Ectodermal cell (in vitro differentiated cells): ENCODE data around the gene LSG1.

ENCODE experiments used
- H3K27ac ChIP-seq: 2 replicates; pipeline ENCODE4 v1.7.0; 2013; ENCODE audit warnings: mild to moderate bottlenecking, low read depth, low read length; ENCODE audit not compliant: insufficient read depth, poor library complexity, severe bottlenecking
- H3K27me3 ChIP-seq: 2 replicates; pipeline ENCODE4 v1.7.0; 2013; ENCODE audit warnings: mild to moderate bottlenecking, low read length; ENCODE audit not compliant: insufficient read depth, control insufficient read depth, poor library complexity, severe bottlenecking
- H3K36me3 ChIP-seq: one replicate; pipeline ENCODE4 v1.7.0; 2013; ENCODE audit warnings: low read length; ENCODE audit not compliant: control insufficient read depth, insufficient read depth
- H3K4me1 ChIP-seq: one replicate; pipeline ENCODE4 v1.7.0; 2013; ENCODE audit warnings: low read length; ENCODE audit not compliant: control insufficient read depth, insufficient read depth
- H3K4me3 ChIP-seq: 2 replicates; pipeline ENCODE4 v1.7.0; 2013; ENCODE audit warnings: low read depth, low read length, control low read depth; ENCODE audit not compliant: insufficient read depth
- H3K9me3 ChIP-seq: 2 replicates; pipeline ENCODE4 v1.7.0; 2013; ENCODE audit warnings: mild to moderate bottlenecking, low read length, moderate library complexity; ENCODE audit not compliant: control insufficient read depth
- WGBS, 2 experiments: methylation state at CpG; one replicate each; pipeline ENCODE4 v1.1.7; 2013; ENCODE audit warnings: missing lambda C conversion rate in 2 of 2; 5-methylcytosine and 5-hydroxymethylcytosine counted together

The LSG1 gene

DNA sequence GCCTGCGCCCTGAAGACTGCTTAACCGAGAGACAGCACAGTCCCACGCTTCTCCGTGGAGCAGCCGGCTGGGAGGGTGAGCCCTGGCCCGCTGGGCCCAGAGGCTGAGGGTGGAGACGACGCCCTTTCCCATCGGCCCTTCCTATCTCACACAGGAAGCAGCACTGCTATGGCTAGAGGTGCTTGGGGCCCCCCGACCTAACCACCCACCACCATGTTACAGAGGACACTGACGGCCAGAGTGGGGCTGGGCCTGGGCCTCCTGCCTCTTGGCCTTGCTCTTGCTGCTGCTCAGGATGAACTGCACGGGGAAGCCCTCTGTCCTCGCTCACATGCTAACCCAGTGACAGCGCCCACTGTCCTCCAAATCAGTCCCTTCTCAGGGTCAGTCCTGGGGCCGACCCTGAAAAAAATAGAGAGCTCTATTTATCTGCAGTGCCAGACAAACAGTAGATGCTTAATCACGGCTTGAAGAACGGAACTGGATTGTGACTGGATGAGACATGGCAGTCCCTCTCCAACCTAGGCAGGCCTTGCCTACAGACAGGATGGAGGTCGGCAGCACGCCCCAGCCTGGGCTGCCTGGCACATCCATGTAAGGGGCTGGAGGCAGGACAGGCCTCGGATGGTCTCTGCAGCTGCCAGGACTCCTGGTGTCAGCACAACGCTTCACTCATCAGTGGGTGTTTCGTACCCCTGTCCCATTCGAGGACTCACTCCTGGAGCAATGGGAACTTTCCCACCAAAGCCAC, 53.0 kb downstream of the LSG1 start:
- WGBS, 2 experiments, result 88 to 89% methylated on average over 23 of the region's 23 CpGs
- Histone ChIP-seq H3K36me3 (no peaks in the 10 kb centered on the region), H3K9me3 (no peaks in the 10 kb centered on the region), H3K4me1 (no peaks in the 10 kb centered on the region), H3K4me3 (no peak overlapping the region), H3K27me3 (no peaks in the 10 kb centered on the region), H3K27ac (no peak overlapping the region)

- no peaks in the 10 kb centered on the region for H3K9me3 ChIP-seq
- no peaks in the 10 kb centered on the region for H3K4me1 ChIP-seq
- no peaks in the 10 kb centered on the region for H3K36me3 ChIP-seq
- no peak overlapping the region for H3K4me3 ChIP-seq
- WGBS, 2 experiments, result 94 to 95% methylated on average over 9 of the region's 9 CpGs
- no peak overlapping the region for H3K27ac ChIP-seq
- no peaks in the 10 kb centered on the region for H3K27me3 ChIP-seq
These were observed 54.2 kb downstream of the LSG1 start for GRCh38 chr3:194617827-194618226.

DNA sequence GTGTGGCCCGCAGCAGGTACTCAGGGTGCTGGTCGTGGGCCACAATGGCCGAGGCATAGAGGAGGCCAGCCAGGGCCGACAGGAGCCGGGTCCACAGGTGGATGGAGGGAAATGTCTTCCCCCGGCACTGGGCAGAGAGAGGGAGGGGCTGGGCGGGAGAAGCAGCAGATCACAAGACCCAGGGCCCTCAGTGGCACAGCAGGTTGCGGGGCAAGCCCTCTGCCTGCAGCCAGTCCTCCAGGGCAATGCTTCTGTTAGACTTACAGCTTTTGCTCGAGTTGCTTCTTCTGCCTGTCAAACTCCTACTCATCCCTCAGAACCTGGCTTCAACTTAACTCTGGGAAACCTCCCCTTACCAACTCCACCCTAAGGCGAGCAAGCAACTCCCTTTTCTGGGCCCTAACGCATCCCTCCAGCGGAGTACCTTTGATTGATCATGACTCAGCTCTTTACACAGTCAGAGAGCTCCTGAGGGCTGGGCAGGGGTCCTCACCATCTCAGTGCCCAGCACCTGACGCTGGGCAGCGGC, 54.8 kb downstream of the LSG1 start:
- Histone ChIP-seq H3K9me3 (no peaks in the 10 kb centered on the region), H3K4me1 (no peaks in the 10 kb centered on the region), H3K27me3 (no peaks in the 10 kb centered on the region), H3K4me3 (no peak overlapping the region), H3K36me3 (no peaks in the 10 kb centered on the region), H3K27ac (no peak overlapping the region)
- 83% methylated on average over 14 of the region's 14 CpGs for WGBS, 2 experiments

GRCh38 chr3:194615226-194615625, 56.8 kb downstream of the LSG1 start:
- no peaks in the 10 kb centered on the region for H3K9me3 ChIP-seq
- 92 to 93% methylated on average over 11 of the region's 11 CpGs for WGBS, 2 experiments
- H3K27me3 ChIP-seq, result no peaks in the 10 kb centered on the region
- H3K27ac ChIP-seq, result no peak overlapping the region
- no peaks in the 10 kb centered on the region for H3K36me3 ChIP-seq
- no peaks in the 10 kb centered on the region for H3K4me1 ChIP-seq
- H3K4me3 ChIP-seq, result no peak overlapping the region

GRCh38 chr3:194612221-194612620, 59.8 kb downstream of the LSG1 start:
- no peaks in the 10 kb centered on the region for H3K36me3 ChIP-seq
- H3K4me3 ChIP-seq, result no peak overlapping the region
- WGBS, 2 experiments, result 89 to 90% methylated on average over 7 to 8 of the region's 8 CpGs
- no peaks in the 10 kb centered on the region for H3K9me3 ChIP-seq
- no peaks in the 10 kb centered on the region for H3K27me3 ChIP-seq
- H3K27ac ChIP-seq, result no peak overlapping the region
- H3K4me1 ChIP-seq, result no peaks in the 10 kb centered on the region

DNA sequence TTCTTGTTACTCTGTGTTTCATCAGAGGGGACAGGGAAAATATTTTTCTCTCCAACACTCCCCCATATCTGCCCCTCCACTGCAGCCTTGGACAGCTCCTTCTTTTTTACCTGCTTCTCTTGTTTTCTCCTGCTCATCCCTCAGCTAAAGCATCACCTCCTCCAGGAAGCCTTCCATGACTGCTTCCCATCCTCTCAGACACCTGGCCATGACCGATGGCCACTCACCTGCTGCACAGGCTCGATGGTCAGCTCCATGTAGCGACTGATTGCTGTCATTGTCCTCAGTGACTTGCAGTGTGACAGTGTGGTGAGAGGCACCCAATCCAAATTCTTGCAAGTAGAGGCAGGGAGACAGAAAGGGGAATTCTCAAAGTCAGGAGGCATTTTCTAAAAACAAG, 61.3 kb downstream of the LSG1 start:
- Histone ChIP-seq H3K4me3 (no peak overlapping the region), H3K4me1 (no peaks in the 10 kb centered on the region)
- WGBS, 2 experiments, result 92% methylated on average over 3 of the region's 3 CpGs

DNA sequence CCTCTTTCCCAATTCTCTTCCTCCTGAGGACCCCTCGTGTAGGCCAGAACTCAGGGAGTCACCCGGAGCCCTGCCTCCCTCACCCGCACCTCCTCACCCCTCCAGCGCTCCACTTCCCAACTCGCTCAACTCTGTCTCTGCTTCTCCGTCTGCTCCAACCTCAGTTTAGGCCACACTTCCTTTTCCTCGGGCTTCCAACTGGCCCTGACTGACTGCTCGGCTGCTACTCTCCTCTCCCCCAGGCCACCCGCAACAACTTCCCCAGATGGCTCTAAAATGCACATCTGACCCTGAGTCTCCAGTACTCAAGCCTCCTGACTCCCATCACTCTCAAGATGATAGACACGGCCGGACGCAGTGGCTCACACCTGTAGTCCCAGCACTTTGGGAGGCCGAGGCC, 62.4 kb downstream of the LSG1 start:
- no peak overlapping the region for H3K4me3 ChIP-seq
- no peak overlapping the region for H3K27ac ChIP-seq
- H3K4me1 ChIP-seq, result no peaks in the 10 kb centered on the region
- no peaks in the 10 kb centered on the region for H3K27me3 ChIP-seq
- WGBS, 2 experiments, result 92 to 95% methylated on average over 13 of the region's 13 CpGs
- no peaks in the 10 kb centered on the region for H3K9me3 ChIP-seq
- no peaks in the 10 kb centered on the region for H3K36me3 ChIP-seq

More for the DNA sequence above, 61.3 kb downstream of the LSG1 start:
- H3K27ac ChIP-seq, result no peak overlapping the region
- no peaks in the 10 kb centered on the region for H3K27me3 ChIP-seq
- H3K36me3 ChIP-seq, result no peaks in the 10 kb centered on the region
- H3K9me3 ChIP-seq, result no peaks in the 10 kb centered on the region

DNA sequence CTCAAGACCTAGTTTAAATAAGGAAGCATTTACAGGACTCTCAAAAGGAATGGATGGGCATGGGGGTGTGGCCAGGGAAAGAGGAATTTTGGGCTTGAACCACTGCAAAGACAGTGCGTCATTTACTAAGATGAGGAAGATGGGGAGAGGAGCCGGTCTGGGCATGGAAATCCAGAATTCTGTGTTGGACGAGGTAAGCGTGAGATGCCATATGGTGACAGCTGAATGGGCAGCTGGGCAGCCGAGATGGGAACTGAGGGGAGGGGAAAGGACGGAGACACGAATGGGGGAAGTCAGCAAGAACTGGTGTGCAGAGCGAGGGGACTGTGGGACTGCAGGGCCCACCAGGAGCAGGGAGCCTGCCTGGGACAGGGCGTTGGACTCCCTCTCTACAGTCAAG, 63.0 kb downstream of the LSG1 start:
- Histone ChIP-seq H3K27ac (no peak overlapping the region), H3K27me3 (no peaks in the 10 kb centered on the region), H3K9me3 (no peaks in the 10 kb centered on the region), H3K36me3 (no peaks in the 10 kb centered on the region), H3K4me3 (no peak overlapping the region), H3K4me1 (no peaks in the 10 kb centered on the region)
- WGBS, 2 experiments, result 93% methylated on average over 9 of the region's 9 CpGs

DNA sequence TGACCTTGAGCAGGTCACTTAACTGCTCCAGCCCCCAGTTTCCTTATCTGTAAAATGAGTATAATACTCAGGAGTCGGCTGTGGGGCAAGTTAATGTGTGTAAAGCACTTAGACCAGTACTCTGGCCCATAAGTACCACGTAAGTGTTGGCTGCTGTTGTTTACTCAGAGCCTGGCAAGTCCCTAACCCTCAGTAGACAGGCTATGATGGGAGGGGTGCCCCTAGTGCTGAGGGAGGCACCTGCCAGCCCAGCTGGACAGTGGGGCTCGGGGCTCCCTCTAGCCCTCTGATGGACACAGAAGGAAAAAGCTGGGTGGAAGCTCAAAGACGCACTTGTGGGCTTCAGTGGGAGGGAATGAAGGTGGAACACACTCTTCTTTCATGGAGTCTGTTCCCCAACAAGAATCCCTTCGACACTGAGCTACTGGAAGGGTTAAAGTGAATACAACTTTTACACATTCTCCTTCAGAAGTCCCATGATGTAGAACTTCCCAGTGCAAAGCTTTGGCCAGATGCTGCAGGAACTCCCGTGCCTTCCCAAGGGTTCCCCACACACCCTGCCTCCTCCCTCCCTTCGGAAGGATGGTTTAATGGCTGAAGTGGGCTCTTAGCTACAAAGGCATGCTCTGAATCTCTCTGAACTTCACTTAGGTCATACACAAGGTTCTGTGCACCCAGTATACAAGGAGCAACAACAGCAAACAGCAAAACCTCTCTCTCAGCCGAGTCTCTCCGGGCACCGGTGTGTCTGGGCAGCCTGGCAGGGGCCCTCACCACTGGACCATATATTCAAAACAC, 64.2 kb downstream of the LSG1 start:
- Histone ChIP-seq H3K9me3 (no peaks in the 10 kb centered on the region), H3K27ac (no peak overlapping the region), H3K27me3 (no peaks in the 10 kb centered on the region), H3K4me3 (no peak overlapping the region), H3K36me3 (no peaks in the 10 kb centered on the region), H3K4me1 (no peaks in the 10 kb centered on the region)
- WGBS, 2 experiments, result 93 to 95% methylated on average over 10 of the region's 10 CpGs

GRCh38 chr3:194606941-194607340, 65.0 kb downstream of the LSG1 start:
- H3K36me3 ChIP-seq, result no peaks in the 10 kb centered on the region
- no peaks in the 10 kb centered on the region for H3K27me3 ChIP-seq
- 84 to 88% methylated on average over 3 of the region's 3 CpGs for WGBS, 2 experiments
- no peak overlapping the region for H3K4me3 ChIP-seq
- H3K27ac ChIP-seq, result no peak overlapping the region
- H3K4me1 ChIP-seq, result no peaks in the 10 kb centered on the region
- H3K9me3 ChIP-seq, result no peaks in the 10 kb centered on the region
